ENCODE data around the gene XYLT2.

DNA sequence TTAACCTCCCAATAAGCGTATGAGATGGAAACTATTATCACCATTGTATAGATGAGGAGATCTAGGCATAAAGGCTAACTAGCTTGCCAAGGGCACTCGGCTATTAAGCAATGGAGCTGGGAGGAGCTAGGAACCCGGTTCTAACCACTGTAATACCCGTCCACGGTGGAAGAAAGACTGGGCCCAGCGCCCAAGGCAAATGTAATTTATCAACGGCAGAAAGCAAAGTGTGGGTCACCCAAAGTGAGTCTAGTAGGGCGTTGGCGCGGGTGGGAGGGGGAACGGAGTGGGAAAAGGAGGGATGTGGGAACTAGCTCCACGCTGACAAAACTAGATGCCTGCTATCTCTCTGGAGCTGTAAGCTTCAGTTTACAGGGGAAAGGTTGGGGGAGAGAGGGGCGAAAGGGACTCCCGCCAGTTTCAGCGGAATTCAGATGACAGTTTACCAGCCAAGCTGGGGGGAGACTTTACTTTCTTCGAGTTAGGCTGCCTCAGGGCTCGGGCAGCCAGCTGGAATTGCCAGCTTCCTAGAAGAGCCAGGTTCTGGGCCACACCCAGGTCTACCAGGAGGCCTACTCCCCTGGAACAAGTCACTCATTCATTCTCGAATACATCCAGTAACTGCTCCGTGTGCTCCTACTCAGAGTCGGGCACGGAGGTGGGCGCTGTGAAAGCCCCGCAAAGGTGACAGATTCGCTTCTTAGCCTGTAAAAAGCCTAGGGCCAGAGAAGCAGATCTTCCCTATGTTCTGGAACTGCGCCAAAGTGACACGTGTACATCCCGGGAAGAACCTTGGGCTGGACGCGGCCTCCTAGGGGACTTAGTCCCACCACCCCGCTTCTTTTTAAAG is 50.6 kb downstream of the XYLT2 start:
- TF ChIP-seq MYC (CRISPR knock-in tag; IDR thresholded peaks at IDR 0.05; ENCODE audit: borderline replicate concordance) (no peak), GABPA (IDR thresholded peaks at IDR 0.05; ENCODE audit: low read depth, low read length) (no peak), GABPA (CRISPR knock-in tag; IDR thresholded peaks at IDR 0.05; ENCODE audit: low read depth) (no peak), ZNF18 (CRISPR knock-in tag; IDR thresholded peaks at IDR 0.05; ENCODE audit: insufficient replicate concordance) (no peak)
- TF ChIP-seq, protein P1, sequence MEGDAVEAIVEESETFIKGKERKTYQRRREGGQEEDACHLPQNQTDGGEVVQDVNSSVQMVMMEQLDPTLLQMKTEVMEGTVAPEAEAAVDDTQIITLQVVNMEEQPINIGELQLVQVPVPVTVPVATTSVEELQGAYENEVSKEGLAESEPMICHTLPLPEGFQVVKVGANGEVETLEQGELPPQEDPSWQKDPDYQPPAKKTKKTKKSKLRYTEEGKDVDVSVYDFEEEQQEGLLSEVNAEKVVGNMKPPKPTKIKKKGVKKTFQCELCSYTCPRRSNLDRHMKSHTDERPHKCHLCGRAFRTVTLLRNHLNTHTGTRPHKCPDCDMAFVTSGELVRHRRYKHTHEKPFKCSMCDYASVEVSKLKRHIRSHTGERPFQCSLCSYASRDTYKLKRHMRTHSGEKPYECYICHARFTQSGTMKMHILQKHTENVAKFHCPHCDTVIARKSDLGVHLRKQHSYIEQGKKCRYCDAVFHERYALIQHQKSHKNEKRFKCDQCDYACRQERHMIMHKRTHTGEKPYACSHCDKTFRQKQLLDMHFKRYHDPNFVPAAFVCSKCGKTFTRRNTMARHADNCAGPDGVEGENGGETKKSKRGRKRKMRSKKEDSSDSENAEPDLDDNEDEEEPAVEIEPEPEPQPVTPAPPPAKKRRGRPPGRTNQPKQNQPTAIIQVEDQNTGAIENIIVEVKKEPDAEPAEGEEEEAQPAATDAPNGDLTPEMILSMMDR (CRISPR knock-in tag; IDR thresholded peaks at IDR 0.05) = no peak
- TF ChIP-seq, protein P2, sequence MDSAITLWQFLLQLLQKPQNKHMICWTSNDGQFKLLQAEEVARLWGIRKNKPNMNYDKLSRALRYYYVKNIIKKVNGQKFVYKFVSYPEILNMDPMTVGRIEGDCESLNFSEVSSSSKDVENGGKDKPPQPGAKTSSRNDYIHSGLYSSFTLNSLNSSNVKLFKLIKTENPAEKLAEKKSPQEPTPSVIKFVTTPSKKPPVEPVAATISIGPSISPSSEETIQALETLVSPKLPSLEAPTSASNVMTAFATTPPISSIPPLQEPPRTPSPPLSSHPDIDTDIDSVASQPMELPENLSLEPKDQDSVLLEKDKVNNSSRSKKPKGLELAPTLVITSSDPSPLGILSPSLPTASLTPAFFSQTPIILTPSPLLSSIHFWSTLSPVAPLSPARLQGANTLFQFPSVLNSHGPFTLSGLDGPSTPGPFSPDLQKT (CRISPR knock-in tag; IDR thresholded peaks at IDR 0.05; ENCODE audit: borderline replicate concordance) = no peak

Data from HepG2 (cell line).